HG02798 (cell line): ENCODE data around the gene OR6B2.

Experiments
- ATAC-seq: cut with Tn5 transposase; IDR thresholded peaks from one replicate; pipeline ENCODE4 v1.9.1; 2021; ENCODE audit warnings: mild to moderate bottlenecking; ENCODE audit not compliant: unreplicated experiment, poor library complexity

Gene OR6B2

GRCh38 chr2:239983004-239983778, 47.0 kb downstream of the OR6B2 start:
- ATAC-seq, result no peak
